ENCODE results near the gene ARMC10.
A peak's percentile ranks its signal among the peaks of the same experiment; 100 is the strongest.
"Not testable (repeated sequence)": the region's sequence is repeated elsewhere in the genome, so short reads cannot be mapped to it uniquely, and the experiment has no call there.

Gene ARMC10

GRCh38 chr7:103074519-103075336 is at the start of gene ARMC10, which contains the start of gene FBXL13:
Gene ARMC10, plus strand, starts transcription at chr7:103075140. Its CDS starts 133 bp downstream, at chr7:103075273.
Gene FBXL13, minus strand, starts transcription at chr7:103074796.
- no peaks in the 10 kb centered on the region for H3K36me3 ChIP-seq (replicated peaks)
- peak; percentile 81 for DNase-seq
- no peak for TF ChIP-seq CTCF (IDR thresholded peaks at IDR 0.05; ENCODE audit: low read depth, low read length, missing control alignments)
- H3K27me3 ChIP-seq (replicated peaks): no peaks in the 10 kb centered on the region
- H3K27ac ChIP-seq: peak within 1 kb of the TSS; percentile 66
- in situ Hi-C loops (cut with HindIII; ENCODE audit: low pct_ligation_motif_present, low sequenced_read_pairs): no loop called here
- H3K4me3 ChIP-seq (ENCODE audit: low read depth, low read length): peak within 1 kb of the TSS; percentile 74

- no peak overlapping the region for H3K4me3 ChIP-seq (ENCODE audit: low read depth, low read length)
- no peaks in the 10 kb centered on the region for H3K36me3 ChIP-seq (replicated peaks)
- no peak for DNase-seq
- H3K27me3 ChIP-seq (replicated peaks): no peaks in the 10 kb centered on the region
- no peak overlapping the region for H3K27ac ChIP-seq
- in situ Hi-C loops (cut with HindIII; ENCODE audit: low pct_ligation_motif_present, low sequenced_read_pairs): no loop called here
- TF ChIP-seq CTCF (IDR thresholded peaks at IDR 0.05; ENCODE audit: low read depth, low read length, missing control alignments): no peak
Measured at GRCh38 chr7:103025341-103025740, 49.6 kb upstream of the ARMC10 start.

- Histone ChIP-seq H3K27ac (no peak overlapping the region), H3K4me3 (ENCODE audit: low read depth, low read length) (no peak overlapping the region), H3K36me3 (replicated peaks) (no peaks in the 10 kb centered on the region), H3K27me3 (replicated peaks) (no peaks in the 10 kb centered on the region)
- DNase-seq: no peak
- in situ Hi-C loops (cut with HindIII; ENCODE audit: low pct_ligation_motif_present, low sequenced_read_pairs): no loop called here
- no peak for TF ChIP-seq CTCF (IDR thresholded peaks at IDR 0.05; ENCODE audit: low read depth, low read length, missing control alignments)
Measured at GRCh38 chr7:103031024-103031423, 43.9 kb upstream of the ARMC10 start.

- H3K27ac ChIP-seq: no peak overlapping the region
- TF ChIP-seq CTCF (IDR thresholded peaks at IDR 0.05; ENCODE audit: low read depth, low read length, missing control alignments): no peak
- H3K4me3 ChIP-seq (ENCODE audit: low read depth, low read length): no peak overlapping the region
- no peaks in the 10 kb centered on the region for H3K27me3 ChIP-seq (replicated peaks)
- in situ Hi-C loops (cut with HindIII; ENCODE audit: low pct_ligation_motif_present, low sequenced_read_pairs): no loop called here
- no peak for DNase-seq
- H3K36me3 ChIP-seq (replicated peaks): no peaks in the 10 kb centered on the region
Measured at GRCh38 chr7:103031781-103032180, 43.2 kb upstream of the ARMC10 start.

DNA sequence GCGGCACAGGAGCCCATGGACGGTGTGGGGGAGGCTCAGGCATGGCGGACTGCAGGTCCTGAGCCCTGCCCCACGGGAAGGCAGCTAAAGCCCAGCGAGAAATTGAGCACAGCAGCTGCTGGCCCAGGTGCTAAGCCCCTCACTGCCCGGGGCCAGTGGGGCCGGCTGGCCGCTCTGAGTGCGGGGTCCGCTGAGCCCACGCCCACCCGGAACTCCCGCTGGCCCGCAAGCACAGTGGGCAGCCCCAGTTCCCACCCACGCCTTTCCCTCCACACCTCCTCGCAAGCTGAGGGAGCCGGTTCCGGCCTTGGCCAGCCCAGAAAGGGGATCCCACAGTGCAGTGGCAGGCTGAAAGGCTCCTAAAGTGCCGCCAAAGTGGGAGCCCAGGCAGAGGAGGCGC is 40.6 kb upstream of the ARMC10 start:
- H3K4me3 ChIP-seq (ENCODE audit: low read depth, low read length); H3K27me3 ChIP-seq (replicated peaks); in situ Hi-C loops (cut with HindIII; ENCODE audit: low pct_ligation_motif_present, low sequenced_read_pairs); DNase-seq; H3K36me3 ChIP-seq (replicated peaks); H3K27ac ChIP-seq: not testable (repeated sequence)

DNA sequence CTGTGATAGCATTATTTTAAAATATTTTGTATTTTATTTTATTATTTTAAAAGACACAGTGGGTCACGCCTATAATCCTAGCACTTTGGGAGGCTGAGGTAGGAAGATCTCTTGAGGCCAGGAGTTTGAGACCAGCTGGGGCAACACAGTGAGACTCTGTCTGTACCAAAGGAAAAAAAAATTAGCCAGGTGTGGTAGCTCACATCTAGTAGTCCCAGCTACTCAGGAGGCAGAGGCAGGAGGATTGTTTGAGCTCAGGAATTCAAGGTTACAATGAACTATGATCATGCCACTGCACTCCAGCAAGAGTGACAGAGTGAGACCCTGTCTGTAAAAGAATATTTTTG is 37.5 kb upstream of the ARMC10 start:
- no peak for TF ChIP-seq CTCF (IDR thresholded peaks at IDR 0.05; ENCODE audit: low read depth, low read length, missing control alignments)
- no peak overlapping the region for H3K27ac ChIP-seq
- DNase-seq: no peak
- no peaks in the 10 kb centered on the region for H3K27me3 ChIP-seq (replicated peaks)
- no peaks in the 10 kb centered on the region for H3K36me3 ChIP-seq (replicated peaks)
- H3K4me3 ChIP-seq (ENCODE audit: low read depth, low read length): no peak overlapping the region
- in situ Hi-C loops (cut with HindIII; ENCODE audit: low pct_ligation_motif_present, low sequenced_read_pairs): no loop called here

- H3K4me3 ChIP-seq (ENCODE audit: low read depth, low read length); in situ Hi-C loops (cut with HindIII; ENCODE audit: low pct_ligation_motif_present, low sequenced_read_pairs); H3K27ac ChIP-seq; H3K27me3 ChIP-seq (replicated peaks); H3K36me3 ChIP-seq (replicated peaks): not testable (repeated sequence)
- DNase-seq: peak; percentile 82
Measured at GRCh38 chr7:103037823-103038739, 36.9 kb upstream of the ARMC10 start.

DNA sequence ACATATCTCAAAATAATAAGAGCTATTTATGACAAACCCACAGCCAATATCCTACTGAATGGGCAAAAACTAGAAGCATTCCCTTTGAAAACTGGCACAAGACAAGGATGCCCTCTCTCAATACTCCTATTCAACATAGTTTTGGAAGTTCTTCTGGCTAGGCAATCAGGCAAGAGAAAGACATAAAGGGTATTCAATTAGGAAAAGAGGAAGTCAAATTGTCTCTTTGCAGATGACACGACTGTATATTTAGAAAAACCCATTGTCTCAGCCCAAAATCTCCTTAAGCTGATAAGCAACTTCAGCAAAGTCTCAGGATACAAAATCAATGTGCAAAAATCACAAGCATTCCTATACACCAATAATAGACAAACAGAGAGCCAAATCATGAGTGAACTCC is 33.1 kb upstream of the ARMC10 start:
- in situ Hi-C loops (cut with HindIII; ENCODE audit: low pct_ligation_motif_present, low sequenced_read_pairs); H3K36me3 ChIP-seq (replicated peaks); H3K4me3 ChIP-seq (ENCODE audit: low read depth, low read length); DNase-seq; H3K27ac ChIP-seq; H3K27me3 ChIP-seq (replicated peaks): not testable (repeated sequence)
